ENCODE measurements around the gene TSPAN15.
"Not testable (repeated sequence)": the region's sequence is repeated elsewhere in the genome, so short reads cannot be mapped to it uniquely, and the experiment has no call there.

TSPAN15 gene

GRCh38 chr10:69446650-69447151 is 4.6 kb upstream of the TSPAN15 start:
- no peak for DNase-seq (ENCODE audit: low read depth)

- peak; percentile 18 for DNase-seq (ENCODE audit: low read depth)
These were observed 1.4 kb upstream of the TSPAN15 start for GRCh38 chr10:69449841-69450240.

DNA sequence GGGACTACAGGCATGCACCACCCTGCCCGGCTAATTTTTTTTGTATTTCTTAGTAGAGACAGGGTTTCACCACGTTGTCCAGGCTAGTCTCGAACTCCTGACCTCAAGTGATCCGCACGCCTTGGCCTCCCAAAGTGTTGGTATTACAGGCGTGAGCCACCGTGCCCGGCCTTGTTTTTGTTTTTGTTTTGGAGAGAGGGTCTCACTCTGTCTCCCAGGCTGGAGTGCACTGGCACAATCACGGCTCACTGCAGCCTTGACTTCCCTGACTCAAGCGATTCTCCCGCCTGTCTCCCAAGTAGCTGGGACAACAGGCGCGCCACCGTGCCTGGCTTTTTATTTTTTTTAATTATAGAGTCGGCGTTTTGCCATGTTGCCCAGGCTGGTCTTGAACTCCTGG is 870 bp upstream of the TSPAN15 start:
- DNase-seq (ENCODE audit: low read depth) = not testable (repeated sequence)

- DNase-seq (ENCODE audit: low read depth) = no peak
These were observed 553 bp downstream of the TSPAN15 start for GRCh38 chr10:69451784-69452251.

GRCh38 chr10:69452676-69453415 is 1.6 kb downstream of the TSPAN15 start:
- DNase-seq (ENCODE audit: low read depth) = no peak

- DNase-seq (ENCODE audit: low read depth) = no peak
These were observed 2.5 kb downstream of the TSPAN15 start for GRCh38 chr10:69453795-69454194.

DNA sequence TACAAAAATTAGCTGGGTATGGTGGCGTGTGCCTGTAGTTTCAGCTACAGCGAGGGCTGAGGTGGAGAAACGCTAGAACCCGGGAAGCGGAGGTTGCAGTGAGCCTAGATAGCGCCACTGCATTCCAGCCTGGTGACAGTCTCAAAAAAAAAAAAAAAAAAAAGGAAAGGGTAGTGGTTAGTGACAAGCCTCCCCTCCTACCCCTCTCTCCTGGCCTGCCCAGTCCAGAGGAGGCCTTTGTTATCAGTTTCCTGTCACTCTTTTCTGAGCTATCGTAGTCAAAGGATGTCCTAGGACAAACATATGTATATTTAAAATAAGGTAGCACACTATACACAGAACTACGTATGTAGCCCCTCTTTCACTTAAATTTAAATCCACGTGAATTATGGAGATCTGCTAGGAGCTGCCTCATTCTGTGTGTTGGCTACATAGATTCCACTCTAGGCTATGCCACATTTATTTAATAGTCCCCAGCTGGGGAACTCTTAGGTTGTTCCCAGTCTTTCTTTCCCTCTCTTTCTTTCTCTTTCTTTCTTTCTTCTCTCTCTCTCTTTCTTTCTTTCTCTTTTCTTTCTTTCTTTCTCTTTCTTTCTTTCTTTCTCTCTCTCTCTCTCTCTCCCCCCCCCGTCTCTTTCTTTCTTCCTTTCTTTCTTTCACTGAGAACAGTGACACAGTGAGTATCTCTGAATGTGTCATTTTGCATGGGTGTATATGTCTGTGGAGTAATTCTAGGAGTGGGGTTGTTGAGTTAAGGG is 3.9 kb downstream of the TSPAN15 start:
- no peak for DNase-seq (ENCODE audit: low read depth)

GRCh38 chr10:69456880-69457693 is 5.8 kb downstream of the TSPAN15 start:
- no peak for DNase-seq (ENCODE audit: low read depth)

DNA sequence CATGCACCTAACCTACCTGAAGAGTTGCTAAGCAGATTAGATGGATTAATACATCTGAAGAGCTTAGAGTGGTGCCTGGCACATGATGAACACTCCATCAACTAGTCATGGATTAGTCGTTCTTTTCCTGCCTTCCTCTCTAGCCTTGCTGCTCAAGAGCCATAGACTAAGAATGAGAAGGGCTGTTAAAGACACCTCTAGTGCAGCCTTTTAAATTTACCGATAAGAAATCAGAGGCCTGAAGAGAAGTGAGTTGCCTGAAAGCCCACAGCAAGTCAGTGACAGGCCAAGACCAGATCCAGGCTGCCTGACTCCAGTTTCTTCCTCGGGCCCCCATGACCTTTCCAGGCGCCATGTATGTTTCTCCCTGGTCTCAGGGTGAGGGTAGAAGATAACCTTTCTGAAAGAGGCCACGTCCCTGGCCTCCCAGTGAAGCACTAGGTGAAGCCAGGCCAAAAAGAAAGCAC is 6.5 kb downstream of the TSPAN15 start:
- DNase-seq (ENCODE audit: low read depth) = no peak

GRCh38 chr10:69458430-69459100 is 7.3 kb downstream of the TSPAN15 start:
- no peak for DNase-seq (ENCODE audit: low read depth)

- no peak for DNase-seq (ENCODE audit: low read depth)
These were observed 8.0 kb downstream of the TSPAN15 start for GRCh38 chr10:69459101-69459790.

- no peak for DNase-seq (ENCODE audit: low read depth)
These were observed 8.8 kb downstream of the TSPAN15 start for GRCh38 chr10:69459893-69460575.

DNA sequence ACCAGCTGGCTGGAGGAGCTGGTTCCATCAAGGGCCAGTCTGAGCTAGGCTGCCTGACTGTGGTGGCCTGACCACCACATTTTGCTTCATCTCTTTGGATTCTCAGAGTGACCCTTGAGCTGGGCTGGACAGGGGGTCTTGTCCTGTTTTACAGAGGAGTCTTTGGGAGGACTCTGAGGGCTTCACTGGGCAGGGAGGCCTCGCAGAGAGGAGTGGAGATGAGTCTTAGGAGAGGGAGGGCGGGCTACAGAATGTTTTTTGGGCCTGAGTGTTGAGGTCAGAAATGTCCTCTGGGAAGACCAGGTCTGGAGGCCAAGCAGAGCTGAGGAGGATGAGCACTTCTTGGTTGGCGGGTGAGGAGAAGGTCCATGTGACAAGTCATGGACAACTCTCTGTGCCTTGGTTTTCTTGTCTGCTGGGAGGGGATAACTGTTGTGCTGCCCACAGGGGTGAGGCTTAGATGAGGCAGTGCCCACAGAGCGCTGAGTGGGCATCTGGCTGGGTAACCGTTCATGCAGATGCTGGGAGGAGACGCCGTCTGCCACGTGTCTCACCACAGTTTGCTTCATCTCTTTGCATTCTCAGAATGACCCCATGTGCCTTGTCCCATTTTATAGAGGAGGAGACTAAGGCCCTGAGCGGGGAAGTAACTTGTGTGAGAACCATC is 9.4 kb downstream of the TSPAN15 start:
- no peak for DNase-seq (ENCODE audit: low read depth)

DNA sequence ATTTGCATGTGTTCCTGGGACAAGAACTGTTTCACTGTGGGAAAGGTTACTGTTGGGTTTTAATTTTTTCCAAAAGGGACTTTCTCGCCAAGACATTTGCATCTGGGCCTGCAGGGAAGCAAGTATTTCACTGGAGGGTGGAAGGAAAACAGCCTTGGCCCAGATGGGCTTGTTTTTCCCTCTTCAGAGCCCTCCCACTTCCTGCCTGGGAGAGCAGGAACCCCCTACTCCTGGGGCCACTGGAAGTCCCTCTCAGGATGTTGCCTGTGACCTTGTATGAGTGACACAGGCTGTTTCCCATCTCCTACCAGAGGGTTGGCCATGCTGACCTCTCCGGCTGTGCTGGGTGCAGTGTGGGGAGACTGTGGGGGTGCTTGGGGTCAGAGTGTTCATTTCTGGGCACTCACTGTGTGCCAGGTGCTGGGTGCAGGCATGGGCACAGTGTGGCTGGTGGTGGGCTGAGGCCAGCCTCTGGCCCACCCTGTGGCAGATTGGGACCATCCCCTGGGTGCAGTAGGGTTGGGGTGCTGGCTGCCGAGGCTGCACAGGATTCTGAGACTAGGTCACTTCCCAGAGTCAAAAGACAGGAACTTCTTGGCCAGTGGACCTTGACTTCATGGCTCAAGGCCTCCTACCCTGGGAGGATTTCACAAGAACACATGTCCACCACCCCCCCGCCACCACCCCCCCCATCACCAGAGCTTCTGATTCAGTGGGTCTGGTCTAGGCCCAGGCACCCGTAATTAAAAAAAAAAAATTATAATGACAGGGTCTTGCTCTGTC is 10.2 kb downstream of the TSPAN15 start:
- no peak for DNase-seq (ENCODE audit: low read depth)

DNA sequence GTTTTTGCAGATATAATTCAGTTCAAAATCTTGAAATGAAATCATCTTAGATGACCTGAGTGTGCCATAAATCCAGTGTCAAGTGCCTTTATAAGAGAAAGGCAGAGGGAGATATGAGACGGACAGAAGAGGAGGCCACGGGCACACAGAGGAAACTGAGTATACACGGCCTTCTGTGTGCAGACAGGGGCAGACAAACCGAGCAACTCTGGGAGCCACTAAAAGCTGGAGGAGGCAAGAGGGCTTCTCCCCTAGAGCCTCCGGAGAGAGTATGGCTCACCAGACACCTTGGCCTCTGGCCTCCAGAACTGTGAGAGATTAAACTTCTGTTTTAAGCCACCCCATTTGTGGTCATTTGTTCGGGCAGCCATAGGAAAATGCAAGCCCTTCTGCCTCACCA is 12.6 kb downstream of the TSPAN15 start:
- no peak for DNase-seq (ENCODE audit: low read depth)

DNA sequence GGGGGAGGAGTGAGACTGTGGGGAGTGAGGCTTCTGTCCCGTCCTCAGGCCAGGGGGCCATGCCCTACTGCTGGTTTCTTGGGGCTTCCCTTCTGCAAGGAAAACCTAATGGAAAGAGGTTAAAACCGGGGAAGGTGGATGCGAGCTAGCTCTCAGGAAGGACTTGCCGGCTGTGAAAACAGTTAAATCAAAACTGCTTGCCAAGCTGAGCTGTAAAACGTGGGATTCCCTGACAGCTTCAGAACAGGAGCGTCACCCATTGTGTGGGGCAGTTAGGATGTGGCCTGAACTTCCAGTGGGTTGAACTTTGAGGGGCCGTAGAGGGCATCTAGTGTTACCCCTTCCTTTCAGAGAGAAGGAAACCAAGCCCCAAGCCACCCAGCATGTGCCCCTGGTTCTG is 13.1 kb downstream of the TSPAN15 start:
- DNase-seq (ENCODE audit: low read depth) = no peak

DNA sequence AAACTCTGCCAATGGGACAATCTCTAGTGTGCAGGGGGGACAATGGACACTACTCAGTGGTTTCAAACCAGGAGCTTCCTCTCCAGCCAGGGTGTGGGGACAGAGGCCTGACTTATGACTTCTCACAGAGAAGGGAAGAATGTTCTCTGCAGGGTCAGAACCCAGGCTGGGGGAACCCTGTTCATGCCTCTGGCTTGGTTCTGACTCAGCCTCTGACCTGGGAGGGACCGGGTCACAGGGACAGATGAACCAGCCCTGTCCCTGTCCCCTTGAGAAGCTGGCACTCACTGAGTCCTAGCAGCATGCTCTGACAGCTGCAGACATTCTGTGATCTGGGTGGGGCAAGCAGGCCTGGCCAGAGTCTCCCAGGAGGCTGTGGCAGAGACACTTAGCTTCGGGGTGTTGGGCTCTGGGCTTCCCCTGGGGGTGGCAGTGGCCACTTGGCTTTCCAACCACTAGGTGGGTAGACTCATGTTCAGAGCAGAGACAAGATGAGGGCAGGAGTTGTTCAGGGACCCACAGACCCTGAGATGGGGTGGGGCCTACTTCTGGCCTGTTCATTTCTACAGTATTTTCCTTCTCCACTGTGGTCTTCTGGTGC is 13.6 kb downstream of the TSPAN15 start:
- no peak for DNase-seq (ENCODE audit: low read depth)

DNA sequence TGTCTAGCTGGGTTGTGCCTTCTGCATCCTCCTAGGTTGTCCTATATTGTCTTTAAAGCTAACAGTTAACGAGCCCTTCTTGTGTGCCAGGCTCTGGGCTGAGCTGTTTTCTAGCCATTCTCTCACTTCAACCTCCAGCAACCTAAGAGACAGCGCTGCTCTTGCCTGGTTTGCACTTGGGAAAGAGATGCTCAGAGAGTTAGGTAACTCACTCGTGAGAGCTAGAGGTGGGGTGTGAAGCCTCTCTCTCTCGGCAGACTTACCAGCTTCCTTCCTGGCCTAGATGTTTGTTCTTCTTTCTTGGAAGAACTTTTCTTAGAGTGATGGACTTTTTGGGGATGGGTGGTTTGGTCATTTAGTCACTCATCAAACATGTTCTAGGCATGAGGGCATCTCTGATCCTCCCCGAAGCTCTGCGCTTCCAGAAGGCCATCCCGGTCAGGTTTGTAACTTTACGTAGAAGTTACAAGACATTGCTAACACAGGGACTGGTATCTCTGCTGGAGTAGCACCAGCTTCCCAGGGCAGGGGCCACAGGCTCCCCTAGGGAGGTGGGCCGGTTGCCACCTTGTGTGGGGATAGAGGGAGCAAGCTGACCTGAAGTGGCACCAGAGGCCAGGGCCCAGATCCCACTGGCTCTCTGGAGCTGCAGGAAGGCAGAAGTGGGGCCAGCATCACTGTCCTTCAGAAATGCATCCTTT is 14.3 kb downstream of the TSPAN15 start:
- DNase-seq (ENCODE audit: low read depth) = no peak
